HG03442 (cell line): ENCODE results near the gene ACP1.

ENCODE experiments used
- ATAC-seq: cut with Tn5 transposase; IDR thresholded peaks from one replicate; pipeline ENCODE4 v1.9.1; 2021; ENCODE audit warnings: mild to moderate bottlenecking, moderate library complexity; ENCODE audit not compliant: unreplicated experiment

The ACP1 gene

DNA sequence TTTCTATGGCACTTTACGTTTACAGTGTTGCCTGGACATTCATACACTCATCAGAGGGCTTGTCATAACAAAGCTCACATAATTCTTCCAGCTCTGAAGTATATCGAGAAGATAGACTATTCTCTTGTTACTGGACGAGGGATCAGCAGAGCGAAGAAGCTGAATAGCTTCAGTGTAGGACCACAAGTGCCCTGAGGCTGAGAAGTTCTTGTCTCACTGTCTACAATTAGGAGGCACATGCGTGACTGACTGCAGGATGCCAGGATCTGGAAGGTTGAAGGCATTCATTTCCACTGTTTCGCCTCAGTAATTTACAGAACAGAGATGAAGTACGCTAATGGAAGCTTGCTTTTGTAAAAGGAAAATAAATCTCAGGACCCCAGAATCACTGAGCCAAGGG, 10.5 kb upstream of the ACP1 start:
- no peak for ATAC-seq

DNA sequence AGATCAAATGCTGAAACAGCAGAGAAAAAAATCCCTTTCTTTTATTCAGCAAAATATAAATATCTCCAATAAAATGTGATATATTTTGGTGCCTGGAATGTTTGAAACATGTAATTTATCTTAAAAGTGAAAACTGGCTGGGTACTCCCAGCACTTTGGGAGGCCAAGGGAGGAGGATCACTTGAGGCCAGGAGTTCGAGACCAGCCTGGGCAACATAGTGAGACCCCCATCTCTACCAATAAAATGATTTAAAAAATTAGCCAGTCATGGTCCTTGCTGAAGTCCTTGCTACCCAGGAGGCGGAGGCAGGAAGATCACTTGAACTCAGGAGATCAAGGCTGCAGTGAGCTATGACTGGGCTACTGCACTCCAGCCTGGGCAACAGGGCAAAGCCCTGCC, 9.6 kb upstream of the ACP1 start:
- ATAC-seq, result no peak

DNA sequence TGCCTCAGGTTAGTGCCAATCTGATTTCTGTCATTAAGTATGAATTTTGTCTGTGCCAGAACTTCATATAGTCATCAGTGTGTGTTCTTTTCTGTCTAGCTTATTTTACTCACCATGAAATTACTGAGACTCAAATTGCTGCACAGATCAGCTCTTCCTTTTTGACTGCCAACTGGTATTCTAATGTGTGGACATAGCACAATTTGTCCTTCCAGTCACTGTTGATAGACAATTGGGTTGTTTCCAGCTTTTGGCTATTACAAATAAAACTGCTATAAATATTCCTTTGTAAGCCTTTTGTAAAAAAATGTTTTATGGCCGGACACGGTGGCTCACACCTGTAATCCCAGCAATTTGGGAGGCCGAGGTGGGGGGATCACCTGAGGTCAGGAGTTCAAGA, 8.7 kb upstream of the ACP1 start:
- ATAC-seq, result no peak

DNA sequence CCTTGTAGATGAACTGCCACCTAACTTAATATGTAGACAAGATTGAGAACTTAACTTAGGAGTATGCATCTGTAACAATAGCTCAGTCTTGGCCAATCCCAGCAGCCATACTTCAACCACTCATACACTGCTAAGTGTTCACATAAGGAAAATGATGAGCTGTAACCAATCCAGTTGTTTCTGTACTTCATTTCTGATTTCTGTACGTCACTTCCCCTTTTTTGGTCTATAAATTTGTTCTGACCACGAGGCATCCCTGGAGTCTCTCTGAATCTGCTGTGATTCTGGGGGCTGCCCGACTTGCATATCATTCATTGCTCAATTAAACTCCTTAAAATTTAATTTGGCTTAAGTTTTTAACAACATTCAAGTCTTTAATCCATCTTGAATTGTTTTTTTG, 7.3 kb upstream of the ACP1 start:
- ATAC-seq, result no peak

DNA sequence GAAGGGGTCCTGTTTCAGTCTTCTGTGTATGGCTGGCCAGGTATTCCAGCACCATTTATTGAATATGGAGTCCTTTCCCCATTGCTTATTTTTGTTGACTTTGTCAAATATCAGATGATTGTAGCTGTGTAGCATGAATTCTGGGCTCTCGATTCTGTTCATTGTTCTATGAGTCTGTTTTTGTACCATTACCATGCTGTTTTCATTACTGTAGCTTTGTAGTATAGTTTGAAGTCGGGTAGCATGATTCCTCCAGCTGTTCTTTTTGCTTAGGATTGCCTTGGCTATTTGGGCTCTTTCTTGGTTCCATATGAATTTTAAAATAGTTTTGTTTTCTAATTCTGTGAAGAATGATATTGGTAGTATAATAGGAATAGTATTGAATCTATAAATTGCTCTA, 6.9 kb upstream of the ACP1 start:
- no peak for ATAC-seq

DNA sequence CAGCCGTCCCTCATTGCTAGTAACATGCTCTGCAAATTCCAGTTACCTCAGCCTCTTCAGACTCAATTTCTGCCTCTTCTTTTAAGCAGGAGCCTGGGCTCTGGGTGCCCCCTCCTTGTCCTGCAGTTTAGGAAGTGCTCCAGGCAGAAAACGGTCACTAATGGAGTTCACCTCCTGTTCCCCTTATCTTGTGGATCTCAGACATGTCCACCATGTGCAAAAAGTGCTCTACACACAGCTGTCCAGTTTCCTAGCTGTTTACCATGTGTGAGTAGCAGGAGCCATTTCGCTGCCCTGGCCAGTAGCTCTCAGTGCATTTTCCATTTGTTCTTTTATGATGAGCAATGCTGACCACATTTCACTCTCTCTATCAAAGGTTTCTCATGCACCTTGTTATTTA, 5.8 kb upstream of the ACP1 start:
- ATAC-seq, result no peak

DNA sequence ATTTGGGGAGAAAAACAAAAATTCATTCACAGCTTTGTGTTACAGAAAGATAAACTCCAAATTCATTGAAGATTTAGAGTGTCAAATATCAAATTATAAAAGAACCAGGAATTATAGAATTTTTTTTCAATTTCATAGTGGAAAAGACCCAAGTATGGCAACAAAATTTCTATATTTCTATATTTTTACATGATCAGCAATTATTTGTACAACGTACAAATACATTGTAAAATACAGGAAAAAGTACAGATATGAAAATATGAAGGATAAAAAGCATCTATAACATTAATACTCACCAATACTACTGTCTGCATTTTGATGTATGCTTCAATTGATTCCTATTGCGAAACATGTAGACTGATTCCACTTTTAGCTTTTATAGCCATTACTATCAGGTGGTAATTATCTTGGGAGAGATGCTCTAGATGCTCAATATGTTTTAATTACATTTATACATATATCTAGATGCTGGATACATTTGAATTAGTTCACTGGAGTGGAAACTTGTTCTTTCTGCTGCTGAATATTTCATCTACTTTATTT, 4.9 kb upstream of the ACP1 start:
- no peak for ATAC-seq

DNA sequence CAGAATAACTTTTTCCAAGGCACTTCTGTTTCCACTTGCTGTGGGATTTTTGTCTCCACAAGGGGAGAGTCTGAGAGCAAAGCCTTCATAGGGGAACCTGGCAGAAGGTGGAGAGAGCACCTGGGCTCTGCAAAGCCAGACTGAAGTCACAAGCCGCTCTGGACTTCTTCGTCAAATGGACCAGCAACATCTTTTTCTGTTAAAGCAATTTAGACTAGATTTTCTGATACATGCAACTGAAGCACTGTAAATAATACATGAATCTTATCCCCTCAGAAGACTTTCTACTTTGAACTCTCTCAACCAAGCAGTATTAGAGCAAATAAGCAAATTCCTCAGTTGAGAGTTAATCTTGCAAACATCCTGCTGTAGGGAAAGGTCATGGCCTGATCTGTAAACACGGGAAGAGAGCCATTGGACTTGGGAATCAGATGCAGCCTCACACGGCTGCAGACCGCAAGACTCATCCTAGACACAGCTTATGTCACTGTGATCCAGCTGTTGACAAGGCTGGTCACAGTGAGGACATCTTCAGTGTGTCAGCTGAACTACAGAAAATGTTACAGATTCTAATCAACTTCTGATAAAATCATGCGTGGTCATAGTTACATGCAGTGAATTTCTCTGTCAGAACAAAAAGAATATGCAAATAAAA, 4.1 kb upstream of the ACP1 start:
- no peak for ATAC-seq

DNA sequence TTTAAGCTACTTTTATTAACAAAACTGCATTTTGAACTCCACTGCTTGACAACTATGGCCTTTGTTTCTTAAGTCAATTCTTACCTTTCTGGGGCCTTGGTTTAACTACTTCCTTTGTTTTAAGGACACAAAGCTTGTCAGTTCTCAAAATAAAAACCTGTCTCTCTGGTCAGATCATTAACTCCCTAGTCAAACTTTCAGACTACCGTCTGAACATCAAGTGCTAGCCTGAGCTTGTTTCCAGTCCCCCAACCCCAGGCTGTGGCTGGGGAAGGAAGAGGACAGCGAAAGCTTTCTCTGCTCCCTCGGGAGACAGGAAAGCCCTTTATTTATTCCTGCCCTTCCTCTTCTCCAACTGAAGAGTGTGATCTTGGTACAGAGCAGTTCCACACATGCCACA, 2.6 kb upstream of the ACP1 start:
- ATAC-seq, result no peak

DNA sequence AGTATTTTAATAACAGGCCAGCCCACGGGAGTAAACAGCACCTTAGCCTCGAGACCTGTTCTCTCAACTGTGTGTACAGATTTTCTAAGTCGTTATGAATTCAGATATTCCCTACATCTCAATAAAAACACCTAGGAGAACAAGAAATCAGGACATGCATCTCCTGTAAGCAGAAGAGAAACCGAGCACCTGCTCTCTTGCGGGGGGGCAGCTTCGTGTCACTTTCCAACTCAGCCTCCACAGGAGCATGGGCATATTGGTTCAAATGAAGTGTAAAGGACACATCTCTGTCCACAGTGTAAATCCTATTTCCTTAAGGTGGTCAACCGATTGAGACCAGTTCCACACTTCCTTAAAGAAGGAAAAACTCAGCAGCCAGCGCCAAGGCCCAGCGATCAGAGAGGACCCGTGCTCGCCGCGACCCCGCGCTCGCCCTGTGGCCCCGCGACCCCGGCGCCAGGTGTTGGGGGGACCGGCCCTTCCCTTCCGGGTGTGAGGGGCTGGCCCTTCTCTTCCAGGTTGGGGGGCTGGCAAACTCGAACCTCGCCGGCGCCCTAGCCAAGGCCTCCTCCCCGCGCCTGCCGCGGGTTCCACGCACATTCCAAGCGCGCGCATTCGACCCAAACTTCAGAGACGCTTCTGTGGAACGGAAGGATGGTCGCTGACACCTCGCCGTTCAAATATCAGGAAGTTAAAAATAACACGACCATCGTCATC, 1.6 kb upstream of the ACP1 start:
- ATAC-seq, result no peak

DNA sequence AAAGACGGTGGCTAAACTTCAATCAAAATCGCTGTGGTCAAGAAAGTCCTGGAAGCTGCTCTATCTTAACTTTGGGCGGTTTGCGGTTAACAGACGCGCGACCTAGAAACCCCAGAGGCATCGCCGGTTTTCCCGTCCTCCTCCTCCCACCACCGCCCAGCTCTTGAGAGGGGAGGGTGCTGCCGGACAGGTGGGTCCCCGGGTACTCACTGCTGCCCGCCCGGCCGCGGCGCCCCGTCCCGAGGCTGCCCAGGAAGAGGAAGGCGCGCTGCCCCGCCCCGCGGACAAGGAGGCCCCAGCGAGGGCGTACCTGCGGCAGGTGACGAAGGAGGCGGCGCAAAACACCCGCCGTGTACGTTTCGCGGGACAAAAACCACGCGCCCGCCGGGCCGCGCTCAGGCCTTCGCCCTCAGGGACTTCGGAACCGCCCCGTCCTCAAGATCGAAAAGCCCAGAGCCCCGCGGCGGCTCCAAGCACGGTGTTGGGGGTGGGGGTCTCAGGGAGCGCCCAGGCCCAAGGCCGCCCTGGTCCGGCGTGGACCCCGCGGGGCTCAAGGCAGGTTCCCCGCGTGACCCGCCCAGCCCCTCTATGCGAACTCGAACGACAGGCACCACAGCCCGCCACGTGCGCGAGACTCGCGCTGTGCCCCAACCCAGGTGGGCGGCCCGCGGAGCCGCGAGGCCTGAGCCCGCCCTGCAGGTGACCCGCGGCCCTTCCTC, 814 bp upstream of the ACP1 start, which contains the start of gene SH3YL1:
Gene SH3YL1 (minus strand): TSS at position 259 of the 719 bp plus-strand sequence. CDS start 48 bp downstream, at position 211.
- ATAC-seq, result peak; percentile 25

DNA sequence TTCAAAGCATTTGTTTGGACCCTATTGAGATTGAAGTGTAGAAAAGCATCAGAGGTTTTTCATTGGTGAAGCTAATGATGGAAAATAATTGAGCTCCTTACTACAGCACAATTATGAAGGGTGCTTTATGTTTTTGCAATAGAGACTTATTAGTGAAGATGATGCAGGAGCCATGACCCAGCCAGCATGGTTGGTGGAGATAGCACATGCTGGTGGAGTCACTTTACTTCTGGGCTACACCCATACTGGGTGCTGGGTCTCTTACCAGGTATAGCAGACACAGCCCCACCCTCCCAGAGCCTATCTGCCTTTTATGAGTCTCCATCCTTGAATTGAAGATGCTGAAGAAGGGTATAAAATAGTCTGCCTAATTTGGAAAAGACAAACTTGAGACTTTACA, 3.6 kb downstream of the ACP1 start:
- ATAC-seq, result no peak

DNA sequence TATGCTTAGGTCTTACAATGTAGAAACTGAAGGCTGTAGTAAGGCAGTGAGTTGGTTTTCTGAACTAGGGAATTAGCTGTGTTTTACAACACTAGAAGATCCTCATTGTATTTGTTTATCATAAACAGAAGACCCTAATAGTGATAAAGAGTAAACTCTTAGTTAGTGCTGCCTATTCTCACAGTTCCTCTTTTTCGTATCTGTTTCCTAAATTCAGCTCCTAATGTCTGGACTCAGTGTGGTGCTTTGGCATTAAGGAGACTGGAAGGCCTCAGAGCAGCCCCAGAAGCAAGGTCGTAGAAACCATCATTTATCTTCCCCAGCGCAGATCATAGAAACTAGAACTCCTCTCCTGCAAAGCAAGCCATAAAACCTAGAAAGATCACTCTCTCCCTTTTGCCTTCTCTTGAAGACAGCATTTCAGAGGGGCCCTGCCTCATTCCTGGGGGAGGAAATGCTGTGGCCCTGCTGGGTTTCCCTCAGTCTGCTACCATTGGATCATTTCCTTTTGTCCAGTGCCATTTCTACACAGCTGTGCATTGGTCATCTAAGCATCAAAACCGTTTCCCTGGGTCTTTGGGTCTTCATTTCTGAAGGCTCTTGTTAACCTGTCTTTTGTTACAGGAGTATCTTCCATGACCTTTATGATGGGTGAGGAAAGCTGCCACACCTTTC, 4.7 kb downstream of the ACP1 start:
- ATAC-seq, result no peak

DNA sequence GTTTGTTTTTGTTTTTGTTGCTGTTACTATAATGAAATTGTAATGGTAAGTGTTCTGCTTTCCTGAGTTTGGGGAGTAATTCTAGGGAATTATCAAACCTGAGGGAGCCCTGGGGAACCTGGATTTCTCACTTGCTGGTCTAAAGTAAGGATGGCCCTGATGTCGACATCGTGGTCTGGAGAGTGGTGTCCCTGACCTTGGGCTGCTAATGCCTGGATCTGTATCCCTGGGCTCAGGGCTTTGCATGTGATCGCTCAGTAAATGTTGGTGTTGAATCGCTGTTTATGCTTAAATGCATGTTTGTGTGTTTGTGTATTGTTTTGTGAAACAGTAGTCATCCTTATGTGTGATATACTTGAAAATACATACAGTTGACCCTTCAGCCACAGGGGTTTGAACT, 6.1 kb downstream of the ACP1 start:
- no peak for ATAC-seq

DNA sequence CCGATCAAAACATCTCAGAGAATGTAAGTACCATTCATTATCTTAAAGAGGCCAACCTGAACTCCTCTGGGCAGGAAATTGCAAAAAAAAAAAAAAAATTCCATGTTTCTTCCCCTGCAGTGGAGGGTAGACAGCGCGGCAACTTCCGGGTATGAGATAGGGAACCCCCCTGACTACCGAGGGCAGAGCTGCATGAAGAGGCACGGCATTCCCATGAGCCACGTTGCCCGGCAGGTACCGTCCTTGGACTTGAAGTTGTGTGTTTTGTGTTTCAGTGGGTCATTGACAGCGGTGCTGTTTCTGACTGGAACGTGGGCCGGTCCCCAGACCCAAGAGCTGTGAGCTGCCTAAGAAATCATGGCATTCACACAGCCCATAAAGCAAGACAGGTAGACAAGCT, 7.2 kb downstream of the ACP1 start:
- ATAC-seq, result no peak

DNA sequence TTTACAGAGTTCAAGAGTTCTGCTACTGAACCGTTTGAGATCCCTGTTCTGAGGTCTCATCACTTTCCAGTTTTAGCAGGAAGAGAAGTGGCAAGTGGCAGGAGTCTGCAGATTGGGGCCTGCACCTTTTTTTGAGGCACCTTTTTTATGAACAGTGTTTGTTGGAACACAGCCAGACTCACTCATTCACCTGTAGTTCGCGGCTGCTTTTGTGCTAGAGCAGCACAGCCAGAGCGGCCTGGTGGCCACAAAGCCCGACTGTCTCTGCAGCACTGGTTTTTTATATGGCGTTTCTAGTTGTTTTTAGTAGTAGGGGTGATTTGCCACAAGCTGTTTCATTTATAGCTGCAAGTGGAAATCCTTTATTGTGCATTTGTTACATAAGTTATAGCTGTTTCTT, 8.6 kb downstream of the ACP1 start:
- no peak for ATAC-seq

DNA sequence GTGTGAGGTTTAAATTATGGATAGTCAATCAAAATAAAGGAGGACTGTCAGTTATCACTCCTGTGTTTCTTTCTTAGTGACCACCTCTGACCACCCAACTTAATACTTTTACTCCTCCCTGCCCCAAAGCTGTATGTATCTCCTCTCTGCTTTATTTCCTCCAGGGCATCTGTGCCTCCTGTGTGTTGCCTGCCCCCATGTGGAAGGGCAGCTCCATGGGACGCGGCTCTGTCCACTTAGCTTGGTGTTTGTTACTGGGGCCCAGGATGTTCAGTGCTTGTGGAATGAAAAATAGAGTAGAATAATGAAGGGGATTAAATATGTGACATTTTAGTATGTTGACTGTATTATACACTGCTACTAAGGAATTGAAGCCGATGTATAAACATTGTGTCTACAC, 9.8 kb downstream of the ACP1 start:
- no peak for ATAC-seq

DNA sequence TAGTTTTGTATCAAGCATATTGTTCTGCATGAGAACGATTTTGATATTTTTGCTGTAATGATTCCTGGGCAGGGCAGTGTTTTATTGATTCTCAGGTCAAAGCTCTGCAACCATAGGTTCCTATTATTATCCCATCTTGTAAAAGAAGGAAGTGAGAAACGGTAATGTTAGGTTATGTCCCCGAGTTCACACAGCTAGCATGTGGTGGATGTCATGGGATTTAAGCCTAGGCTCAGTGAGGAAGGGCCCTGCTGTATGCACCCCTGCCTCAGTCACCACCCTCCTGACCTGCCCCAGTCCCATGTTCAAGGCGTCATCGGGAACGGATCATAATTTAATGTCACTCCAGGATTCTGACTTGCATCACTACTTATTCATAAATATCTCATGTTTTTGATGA, 10.7 kb downstream of the ACP1 start:
- peak; percentile 98 for ATAC-seq

DNA sequence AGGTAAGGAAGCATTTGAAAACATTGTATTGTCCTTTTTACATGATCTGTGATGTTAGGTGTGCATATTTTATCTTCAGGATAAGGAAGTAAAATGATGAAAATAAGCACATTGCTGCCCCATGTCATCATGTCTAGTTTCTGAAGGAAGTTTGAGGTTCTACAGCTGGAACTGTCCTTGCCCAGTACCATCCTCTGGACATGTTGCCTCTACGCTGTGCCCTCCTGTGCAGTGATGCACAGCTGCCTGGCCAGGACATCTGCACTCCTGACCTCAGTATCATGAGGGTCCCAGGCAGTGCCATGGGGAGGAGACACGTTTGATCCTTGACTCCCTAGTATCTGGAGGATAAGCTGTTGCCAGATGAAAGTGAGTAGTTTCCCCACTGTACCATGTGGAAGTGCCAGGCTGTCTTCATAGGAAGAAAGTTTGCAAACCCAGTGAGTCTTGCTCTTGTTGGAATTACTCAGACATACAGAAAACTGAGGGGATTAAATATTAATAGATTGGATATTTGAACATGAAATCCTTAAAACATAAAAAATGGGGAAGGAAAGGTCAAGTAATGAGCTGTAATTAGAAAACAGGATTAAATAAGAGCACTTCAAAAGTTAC, 13.7 kb downstream of the ACP1 start:
- ATAC-seq, result no peak

DNA sequence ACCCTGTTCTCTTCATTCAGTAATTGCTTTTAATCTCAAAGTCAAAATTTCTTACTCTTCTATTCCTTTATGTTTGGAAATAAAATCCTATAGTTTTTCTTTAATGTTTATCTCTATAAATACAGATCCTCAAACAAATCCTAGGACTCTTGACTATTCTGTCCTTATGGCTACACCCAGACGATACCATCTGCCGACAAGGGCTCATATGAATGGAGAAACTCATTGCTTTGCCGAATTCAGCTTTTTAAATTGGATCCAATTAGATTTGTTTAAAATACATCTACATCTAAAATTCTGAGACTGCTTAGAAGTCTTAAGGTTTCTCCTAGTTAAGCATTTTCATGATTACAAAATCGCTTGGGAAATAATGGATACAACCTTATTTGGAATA, 14.2 kb downstream of the ACP1 start:
- no peak for ATAC-seq

DNA sequence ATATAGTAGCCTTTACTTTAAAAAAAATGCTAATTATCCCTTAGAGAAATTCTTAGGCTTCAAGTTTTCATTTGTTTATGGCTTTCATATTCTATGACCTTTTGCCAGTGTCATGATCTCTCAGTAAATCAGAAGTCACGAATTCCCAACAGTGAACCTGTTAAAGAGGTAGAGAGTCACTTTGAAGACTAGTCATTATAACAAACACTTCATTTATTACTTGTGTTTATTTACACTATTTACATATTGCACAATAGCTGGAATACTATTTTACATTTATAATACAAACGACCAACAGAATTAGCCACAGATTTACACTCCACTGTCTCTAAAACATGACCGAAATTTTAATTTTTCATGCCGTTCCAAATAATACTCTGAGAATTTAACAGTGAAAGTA, 14.6 kb downstream of the ACP1 start:
- ATAC-seq, result no peak
